Mesenchymal stem cell (in vitro differentiated cells and primary cell): ENCODE data around the gene SMIM35.

Source experiments
- DNase-seq: peaks from one replicate; pipeline ENCODE4 v3.0.0-alpha.2; 2013
- H2AFZ ChIP-seq: one replicate; pipeline ENCODE4 v1.6.1; 2013; ENCODE audit warnings: low read depth, mild to moderate bottlenecking, control low read depth, inconsistent platforms, low read length, moderate library complexity
- H2AK5ac ChIP-seq: 2 replicates; pipeline ENCODE4 v1.6.1; 2013; ENCODE audit warnings: low read length, moderate library complexity, mild to moderate bottlenecking, inconsistent platforms; ENCODE audit not compliant: severe bottlenecking
- H2BK120ac ChIP-seq: one replicate; pipeline ENCODE4 v1.6.1; 2013; ENCODE audit warnings: low read depth, mild to moderate bottlenecking, inconsistent platforms, low read length, moderate library complexity
- H2BK12ac ChIP-seq, 2 experiments: one replicate each; pipeline ENCODE4 v1.6.1; 2013; ENCODE audit warnings: inconsistent platforms in 2 of 2, low read length in 2 of 2, mild to moderate bottlenecking in 2 of 2, moderate library complexity in 2 of 2, control low read depth in 1 of 2
- H2BK15ac ChIP-seq: one replicate; pipeline ENCODE4 v1.6.1; 2013; ENCODE audit warnings: mild to moderate bottlenecking, low read depth, inconsistent platforms; ENCODE audit not compliant: poor library complexity, severe bottlenecking
- H2BK5ac ChIP-seq: 2 replicates; pipeline ENCODE4 v1.6.1; 2013; ENCODE audit warnings: low read depth, mild to moderate bottlenecking, low read length, control low read depth, inconsistent platforms; ENCODE audit not compliant: poor library complexity, severe bottlenecking
- H3K14ac ChIP-seq, 2 experiments: one replicate each; pipeline ENCODE4 v1.6.1; 2013; ENCODE audit warnings: inconsistent platforms in 2 of 2, low read length in 2 of 2, control low read depth in 1 of 2, mild to moderate bottlenecking in 1 of 2, moderate library complexity in 1 of 2
- H3K18ac ChIP-seq, 2 experiments: one replicate each; pipeline ENCODE4 v1.6.1; 2013; ENCODE audit warnings: inconsistent platforms in 2 of 2, low read length in 2 of 2, control low read depth in 1 of 2, low read depth in 1 of 2, mild to moderate bottlenecking in 1 of 2
- H3K23ac ChIP-seq, 2 experiments: one replicate each; pipeline ENCODE4 v1.6.1; 2013; ENCODE audit warnings: inconsistent platforms in 2 of 2, low read length in 2 of 2, mild to moderate bottlenecking in 2 of 2, moderate library complexity in 2 of 2, control low read depth in 1 of 2
- H3K27ac ChIP-seq: 2 replicates; pipeline ENCODE4 v1.5.1; 2013; ENCODE audit warnings: mild to moderate bottlenecking, moderate library complexity, low read length, control low read depth, inconsistent platforms; ENCODE audit not compliant: poor library complexity, severe bottlenecking
- H3K27me3 ChIP-seq, 2 experiments: 2 replicates each; pipeline versions ENCODE4 v1.6.1 to v1.7.0; 2013; ENCODE audit warnings: low read length in 2 of 2, mild to moderate bottlenecking in 2 of 2, moderate library complexity in 2 of 2, control low read depth in 1 of 2, inconsistent platforms in 1 of 2; ENCODE audit not compliant: control insufficient read depth in 1 of 2, insufficient read depth in 1 of 2
- H3K36me3 ChIP-seq, 2 experiments: 2 replicates each; pipeline versions ENCODE4 v1.6.1 to v1.7.0; 2013; ENCODE audit warnings: low read length in 2 of 2, control low read depth in 1 of 2, inconsistent platforms in 1 of 2, low read depth in 1 of 2, mild to moderate bottlenecking in 1 of 2; ENCODE audit not compliant: insufficient read depth in 2 of 2, control insufficient read depth in 1 of 2
- H3K4ac ChIP-seq, 2 experiments: one replicate each; pipeline ENCODE4 v1.6.1; 2013; ENCODE audit warnings: inconsistent platforms in 2 of 2, low read length in 2 of 2, mild to moderate bottlenecking in 2 of 2, moderate library complexity in 2 of 2, control low read depth in 1 of 2, low read depth in 1 of 2
- H3K4me1 ChIP-seq: 2 replicates; pipeline ENCODE4 v1.6.1; 2013; ENCODE audit warnings: low read depth, low read length, control low read depth; ENCODE audit not compliant: control insufficient read depth, insufficient read depth
- H3K4me2 ChIP-seq: 2 replicates; pipeline ENCODE4 v1.6.1; 2013; ENCODE audit warnings: low read length, mild to moderate bottlenecking, inconsistent platforms; ENCODE audit not compliant: poor library complexity, severe bottlenecking
- H3K4me3 ChIP-seq, 2 experiments: 2 replicates each; pipeline versions ENCODE4 v1.5.1 to v1.7.0; 2013; ENCODE audit warnings: low read length in 2 of 2, mild to moderate bottlenecking in 2 of 2, control low read depth in 1 of 2, low read depth in 1 of 2; ENCODE audit not compliant: insufficient read depth in 1 of 2
- H3K79me1 ChIP-seq: replicated peaks from 2 replicates; pipeline ENCODE4 v1.6.1; 2013; ENCODE audit warnings: mild to moderate bottlenecking, control low read depth, low read length, inconsistent platforms; ENCODE audit not compliant: poor library complexity, severe bottlenecking
- H3K9ac ChIP-seq: 2 replicates; pipeline ENCODE4 v1.7.0; 2013; ENCODE audit warnings: mild to moderate bottlenecking, low read length, moderate library complexity
- H3K9me3 ChIP-seq: 2 replicates; pipeline ENCODE4 v1.7.0; 2013; ENCODE audit warnings: mild to moderate bottlenecking, low read length; ENCODE audit not compliant: control insufficient read depth
- H4K8ac ChIP-seq: one replicate; pipeline ENCODE4 v1.6.1; 2013; ENCODE audit warnings: inconsistent platforms, mild to moderate bottlenecking, low read length, moderate library complexity
- H4K91ac ChIP-seq: one replicate; pipeline ENCODE4 v1.6.1; 2013; ENCODE audit warnings: mild to moderate bottlenecking, low read length, inconsistent platforms
- WGBS: methylation state at CpG from one replicate; pipeline ENCODE4 v1.1.7; 2013; ENCODE audit warnings: mixed read lengths; 5-methylcytosine and 5-hydroxymethylcytosine counted together

The SMIM35 gene

DNA sequence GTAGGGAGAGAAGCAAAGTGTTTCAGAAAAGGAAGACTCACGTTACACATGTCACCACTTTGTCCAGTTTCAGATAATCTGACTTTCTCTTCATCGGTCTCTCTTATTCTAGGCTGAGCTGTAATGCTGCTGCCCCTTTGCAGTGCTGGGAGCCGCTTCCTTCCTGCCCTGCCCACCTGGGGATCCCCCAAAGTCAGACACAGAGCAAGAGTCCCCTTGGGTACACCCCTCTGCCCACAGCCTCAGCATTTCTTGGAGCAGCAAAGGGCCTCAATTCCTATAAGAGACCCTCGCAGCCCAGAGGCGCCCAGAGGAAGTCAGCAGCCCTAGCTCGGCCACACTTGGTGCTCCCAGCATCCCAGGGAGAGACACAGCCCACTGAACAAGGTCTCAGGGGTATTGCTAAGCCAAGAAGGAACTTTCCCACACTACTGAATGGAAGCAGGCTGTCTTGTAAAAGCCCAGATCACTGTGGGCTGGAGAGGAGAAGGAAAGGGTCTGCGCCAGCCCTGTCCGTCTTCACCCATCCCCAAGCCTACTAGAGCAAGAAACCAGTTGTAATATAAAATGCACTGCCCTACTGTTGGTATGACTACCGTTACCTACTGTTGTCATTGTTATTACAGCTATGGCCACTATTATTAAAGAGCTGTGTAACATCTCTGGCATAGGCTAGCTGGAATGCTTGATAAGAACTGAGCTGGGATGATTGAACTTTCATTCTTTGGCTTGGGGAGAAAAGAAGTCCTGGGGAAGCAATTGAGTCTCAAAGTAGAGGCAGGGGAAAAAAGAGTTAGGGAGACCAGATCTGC, 31.2 kb upstream of the SMIM35 start:
- H3K18ac ChIP-seq, result no peak overlapping the region
- no peak overlapping the region for H3K14ac ChIP-seq
- H3K4me1 ChIP-seq, result no peaks in the 10 kb centered on the region
- no peak overlapping the region for H2BK12ac ChIP-seq
- no peak overlapping the region for H4K91ac ChIP-seq
- H2BK5ac ChIP-seq, result no peak overlapping the region
- H3K36me3 ChIP-seq, result no peaks in the 10 kb centered on the region
- no peaks in the 10 kb centered on the region for H3K79me1 ChIP-seq
- DNase-seq, result no peak
- H3K27ac ChIP-seq, result no peak overlapping the region
- H2AK5ac ChIP-seq, result no peak overlapping the region
- no peak overlapping the region for H3K4me3 ChIP-seq
- H2AFZ ChIP-seq, result no peak overlapping the region
- no peak overlapping the region for H3K4me2 ChIP-seq
- peaks cover 41 to 67% of the 10 kb centered on the region in 2 experiments for H3K27me3 ChIP-seq
- H3K4ac ChIP-seq, result no peak overlapping the region
- H2BK120ac ChIP-seq, result no peak overlapping the region
- no peaks in the 10 kb centered on the region for H3K9me3 ChIP-seq
- WGBS, result 71% methylated on average over 7 of the region's 9 CpGs
- H4K8ac ChIP-seq, result no peak overlapping the region
- H3K9ac ChIP-seq, result no peak overlapping the region
- no peak overlapping the region for H2BK15ac ChIP-seq
- no peak overlapping the region for H3K23ac ChIP-seq

- no peak overlapping the region for H3K4me3 ChIP-seq
- H4K91ac ChIP-seq, result no peak overlapping the region
- no peak overlapping the region for H2BK120ac ChIP-seq
- no peak overlapping the region for H3K14ac ChIP-seq
- H4K8ac ChIP-seq, result no peak overlapping the region
- no peak overlapping the region for H2BK15ac ChIP-seq
- H3K18ac ChIP-seq, result no peak overlapping the region
- no peak overlapping the region for H2AFZ ChIP-seq
- H2BK5ac ChIP-seq, result no peak overlapping the region
- no peak overlapping the region for H3K9ac ChIP-seq
- DNase-seq, result no peak
- no peak overlapping the region for H3K23ac ChIP-seq
- WGBS, result 87% methylated on average over 7 of the region's 7 CpGs
- H3K4me1 ChIP-seq, result no peaks in the 10 kb centered on the region
- no peak overlapping the region for H2AK5ac ChIP-seq
- no peaks in the 10 kb centered on the region for H3K36me3 ChIP-seq
- H3K4me2 ChIP-seq, result no peak overlapping the region
- no peak overlapping the region for H3K4ac ChIP-seq
- H3K27ac ChIP-seq, result no peak overlapping the region
- H2BK12ac ChIP-seq, result no peak overlapping the region
- peaks cover 35 to 67% of the 10 kb centered on the region in 2 experiments for H3K27me3 ChIP-seq
- no peaks in the 10 kb centered on the region for H3K9me3 ChIP-seq
- H3K79me1 ChIP-seq, result no peaks in the 10 kb centered on the region
Measured at GRCh38 chr11:118115048-118115447, 28.3 kb upstream of the SMIM35 start.

DNA sequence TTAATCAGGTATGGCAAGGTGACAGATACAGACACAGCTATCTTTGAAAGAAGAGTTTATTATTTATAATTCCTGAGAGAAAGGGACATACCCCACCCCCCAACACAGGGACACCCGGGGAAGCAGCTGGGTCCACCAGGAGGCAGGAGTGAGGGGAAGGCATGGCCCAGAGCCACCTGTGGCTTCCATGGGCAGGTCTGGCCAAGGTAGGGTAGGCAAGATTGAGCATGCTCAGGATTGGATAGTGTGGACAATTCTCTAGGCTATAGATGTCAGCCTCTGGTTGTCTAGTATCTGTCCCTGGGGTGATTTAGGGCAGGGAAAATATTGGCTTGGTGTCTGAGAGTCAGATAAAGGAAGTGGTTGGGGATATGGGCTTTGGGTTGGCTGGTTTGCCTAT, 27.5 kb upstream of the SMIM35 start:
- Histone ChIP-seq H4K8ac (no peak overlapping the region), H3K27ac (no peak overlapping the region), H2BK12ac (no peak overlapping the region), H3K79me1 (no peaks in the 10 kb centered on the region), H3K9me3 (no peaks in the 10 kb centered on the region), H3K36me3 (no peaks in the 10 kb centered on the region), H2BK15ac (no peak overlapping the region), H3K27me3 (peaks cover 39 to 61% of the 10 kb centered on the region in 2 experiments), H4K91ac (no peak overlapping the region), H3K4me3 (no peak overlapping the region), H3K4ac (no peak overlapping the region), H2AFZ (no peak overlapping the region), H2BK120ac (no peak overlapping the region), H3K18ac (no peak overlapping the region), H2AK5ac (no peak overlapping the region), H3K23ac (no peak overlapping the region), H2BK5ac (no peak overlapping the region), H3K9ac (no peak overlapping the region), H3K4me1 (no peaks in the 10 kb centered on the region), H3K14ac (no peak overlapping the region), H3K4me2 (no peak overlapping the region)
- WGBS, result 78% methylated on average over 1 of the region's 1 CpG
- DNase-seq, result no peak

GRCh38 chr11:118112711-118113430, 26.1 kb upstream of the SMIM35 start:
- WGBS, result 76% methylated on average over 8 of the region's 11 CpGs
- Histone ChIP-seq H2BK120ac (no peak overlapping the region), H2BK15ac (no peak overlapping the region), H3K9ac (no peak overlapping the region), H3K4me2 (no peak overlapping the region), H3K23ac (no peak overlapping the region), H3K4ac (no peak overlapping the region), H3K27me3 (peaks cover 39 to 48% of the 10 kb centered on the region in 2 experiments), H3K4me1 (no peaks in the 10 kb centered on the region), H2BK5ac (no peak overlapping the region), H3K18ac (no peak overlapping the region), H3K9me3 (no peaks in the 10 kb centered on the region), H3K14ac (no peak overlapping the region), H4K91ac (no peak overlapping the region), H3K4me3 (no peak overlapping the region), H3K27ac (no peak overlapping the region), H3K36me3 (no peaks in the 10 kb centered on the region), H3K79me1 (no peaks in the 10 kb centered on the region), H2BK12ac (no peak overlapping the region), H4K8ac (no peak overlapping the region), H2AK5ac (no peak overlapping the region), H2AFZ (no peak overlapping the region)
- no peak for DNase-seq
